Measurements from ENCODE around the gene CASP4. TPM values are rescaled to one million over a fixed set of nuclear protein-coding genes. Genes with fewer than 3 reads are reported as not detected.

The CASP4 gene
- total and polyA plus RNA-seq, 2 of the 4 experiments (the other 2 are of a cell fraction) = 82.5 to 91.9 TPM

GRCh38 chr11:104964247-104964646, 4.1 kb downstream of the CASP4 start:
- POLR2A ChIA-PET (ENCODE audit: unreplicated experiment) = interaction anchor here (0.7 kb wide), 1 partner anchor 230 kb away, joined by 4 read pairs; no protein-coding TSS in a partner anchor
- no peaks in the 10 kb centered on the region for H3K27me3 ChIP-seq (ENCODE audit: control insufficient read depth, insufficient read depth, low read length)
- peaks cover 18 to 46% of the 10 kb centered on the region in 2 experiments for H3K79me1 ChIP-seq (ENCODE audit: low read depth in 1 of 2, low read length in 2 of 2)
- no peak overlapping the region for H2AFZ ChIP-seq (replicated peaks; ENCODE audit: low read length, poor library complexity)
- CTCF ChIA-PET = no interaction called here
- H2BK20ac ChIP-seq (ENCODE audit: low read depth, low read length) = no peak overlapping the region
- no peak overlapping the region for H3K18ac ChIP-seq (ENCODE audit: low read depth, low read length)
- H3K4me1 ChIP-seq (ENCODE audit: control insufficient read depth, insufficient read depth, low read length) = peaks cover 8% of the 10 kb centered on the region; the same call in 1 of the 2 replicates
- dilution Hi-C loops (cut with HindIII; ENCODE audit: low sequenced_read_pairs, unreplicated experiment) (no loop called here), intact Hi-C loops (cut with micrococcal nuclease) (loop anchor here (10.0 kb wide), 1 partner anchor 359 kb away; no protein-coding TSS in a partner anchor), in situ Hi-C loops (cut with MboI; ENCODE audit: low sequenced_read_pairs) (no loop called here)
- ATAC-seq (ENCODE audit: low read depth) (no peak), DNase-seq (no peak)
- no peak overlapping the region for H3K4ac ChIP-seq (ENCODE audit: low read depth, low read length)
- H3K9me1 ChIP-seq (ENCODE audit: insufficient read depth, low read length) = no peaks in the 10 kb centered on the region
- no peak overlapping the region for H3K23ac ChIP-seq (ENCODE audit: low read depth, low read length)
- H3K4me3 ChIP-seq (ENCODE audit: insufficient read depth, low read depth, low read length) = no peak overlapping the region
- no peak overlapping the region for H3K14ac ChIP-seq (replicated peaks; ENCODE audit: low read depth, low read length)
- no TSS peak for BruUV-seq (replicated peaks)
- no peak overlapping the region for H2AK5ac ChIP-seq (ENCODE audit: low read depth, low read length)
- H3K4me2 ChIP-seq (ENCODE audit: low read depth, low read length) = no peak overlapping the region
- no peak overlapping the region for H2AK9ac ChIP-seq (replicated peaks; ENCODE audit: low read depth, low read length, poor library complexity)
- H3K27ac ChIP-seq (ENCODE audit: insufficient read depth, low read length) = no peak overlapping the region
- H4K20me1 ChIP-seq (ENCODE audit: insufficient read depth, low read length) = no peaks in the 10 kb centered on the region
- H4K8ac ChIP-seq (ENCODE audit: low read depth in 2 of 2, low read length in 2 of 2) = no peak overlapping the region
- no CpG with 5 or more reads among the region's 1 CpG for WGBS, 2 experiments (ENCODE audit: extremely low coverage in 2 of 2, insufficient read length in 1 of 2)
- no peak overlapping the region for H2BK5ac ChIP-seq (ENCODE audit: low read depth, low read length, poor library complexity, severe bottlenecking)
- peaks cover 15% of the 10 kb centered on the region for H3K36me3 ChIP-seq (ENCODE audit: control insufficient read depth, insufficient read depth, low read length)
- no peak overlapping the region for H2BK120ac ChIP-seq (ENCODE audit: low read depth, low read length)
- no peak overlapping the region for H4K5ac ChIP-seq (ENCODE audit: low read depth, low read length)
- H3K56ac ChIP-seq (ENCODE audit: extremely low read depth, insufficient read depth, low read length) = no peak overlapping the region
- 0 out of 2 replicates have a peak, but pooled peaks cover 3% of the 10 kb centered on the region for H3K9me3 ChIP-seq (ENCODE audit: control insufficient read depth, insufficient read depth, low read length)
- no peak for TF ChIP-seq ELK1 (IDR thresholded peaks at IDR 0.05; ENCODE audit: borderline replicate concordance, low read depth, low read length)
- no peak for TF ChIP-seq RCOR1 (IDR thresholded peaks at IDR 0.05; ENCODE audit: insufficient replicate concordance, low read length)
- TF ChIP-seq BHLHE40 (IDR thresholded peaks at IDR 0.05; ENCODE audit: low read depth, low read length) = no peak
- no peak for TF ChIP-seq NFE2L2 (IDR thresholded peaks at IDR 0.05; ENCODE audit: low read depth, low read length)
- TF ChIP-seq MAFK (IDR thresholded peaks at IDR 0.05; ENCODE audit: low read depth, low read length) = no peak
- TF ChIP-seq POLR2A (IDR thresholded peaks at IDR 0.05; ENCODE audit: low read depth, low read length) = no peak
- no peak for TF ChIP-seq USF2 (IDR thresholded peaks at IDR 0.05; ENCODE audit: low read depth, low read length)
- TF ChIP-seq RAD21 (IDR thresholded peaks at IDR 0.05; ENCODE audit: low read length) = no peak
- no peak for TF ChIP-seq CHD1 (IDR thresholded peaks at IDR 0.05; ENCODE audit: low read depth, low read length)
- no peak for TF ChIP-seq CEBPB (IDR thresholded peaks at IDR 0.05; ENCODE audit: low read depth, low read length)
- no peak for TF ChIP-seq MAZ (IDR thresholded peaks at IDR 0.05; ENCODE audit: borderline replicate concordance, low read depth, low read length)
- no peak for TF ChIP-seq CTCF (conservative IDR thresholded peaks at IDR 0.05; ENCODE audit: low read depth, low read length)
- TF ChIP-seq MXI1 (IDR thresholded peaks at IDR 0.05; ENCODE audit: borderline replicate concordance, low read depth, low read length) = no peak
- TF ChIP-seq SMC3 (IDR thresholded peaks at IDR 0.05; ENCODE audit: low read depth, low read length) = no peak
- TF ChIP-seq RFX5 (IDR thresholded peaks at IDR 0.05; ENCODE audit: low read depth, low read length) = no peak
- TF ChIP-seq FOS (IDR thresholded peaks at IDR 0.05; ENCODE audit: low read depth, low read length) = no peak
- H2BK15ac ChIP-seq (ENCODE audit: low read depth, low read length) = no peak overlapping the region
- H4K91ac ChIP-seq (ENCODE audit: insufficient read depth, low read depth, low read length) = no peak overlapping the region
- H3K9ac ChIP-seq (ENCODE audit: low read depth, low read length) = no peak overlapping the region
